Measurements from ENCODE around the gene PHOSPHO1.

DNA sequence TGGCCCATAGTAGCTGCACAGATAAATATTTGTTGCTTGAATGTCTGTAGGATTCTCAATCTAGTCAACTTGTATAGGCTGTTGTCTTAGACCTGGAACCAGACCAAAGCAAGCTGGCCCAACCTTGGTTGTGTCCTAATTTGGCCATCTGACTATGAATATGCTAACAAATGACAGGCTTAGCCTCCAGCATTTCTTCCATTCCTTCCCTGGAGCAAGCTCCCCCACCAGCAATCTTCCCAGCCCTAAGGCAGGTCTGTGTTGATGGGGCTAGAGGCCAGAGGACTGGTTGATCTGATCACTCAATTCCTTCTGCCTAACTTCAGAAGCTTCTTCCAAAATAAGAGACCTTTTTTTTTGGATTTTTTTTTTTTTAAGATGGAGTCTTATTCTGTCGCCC, 9.4 kb upstream of the PHOSPHO1 start:
- TF ChIP-seq, protein P1, sequence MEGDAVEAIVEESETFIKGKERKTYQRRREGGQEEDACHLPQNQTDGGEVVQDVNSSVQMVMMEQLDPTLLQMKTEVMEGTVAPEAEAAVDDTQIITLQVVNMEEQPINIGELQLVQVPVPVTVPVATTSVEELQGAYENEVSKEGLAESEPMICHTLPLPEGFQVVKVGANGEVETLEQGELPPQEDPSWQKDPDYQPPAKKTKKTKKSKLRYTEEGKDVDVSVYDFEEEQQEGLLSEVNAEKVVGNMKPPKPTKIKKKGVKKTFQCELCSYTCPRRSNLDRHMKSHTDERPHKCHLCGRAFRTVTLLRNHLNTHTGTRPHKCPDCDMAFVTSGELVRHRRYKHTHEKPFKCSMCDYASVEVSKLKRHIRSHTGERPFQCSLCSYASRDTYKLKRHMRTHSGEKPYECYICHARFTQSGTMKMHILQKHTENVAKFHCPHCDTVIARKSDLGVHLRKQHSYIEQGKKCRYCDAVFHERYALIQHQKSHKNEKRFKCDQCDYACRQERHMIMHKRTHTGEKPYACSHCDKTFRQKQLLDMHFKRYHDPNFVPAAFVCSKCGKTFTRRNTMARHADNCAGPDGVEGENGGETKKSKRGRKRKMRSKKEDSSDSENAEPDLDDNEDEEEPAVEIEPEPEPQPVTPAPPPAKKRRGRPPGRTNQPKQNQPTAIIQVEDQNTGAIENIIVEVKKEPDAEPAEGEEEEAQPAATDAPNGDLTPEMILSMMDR (IDR thresholded peaks at IDR 0.05) = no peak
- TF ChIP-seq POLR2AphosphoS5 (IDR thresholded peaks at IDR 0.05; ENCODE audit: low read depth, low read length) (no peak), SIN3A (IDR thresholded peaks at IDR 0.05; ENCODE audit: borderline replicate concordance, insufficient read depth, low read depth, low read length) (no peak), TCF7L2 (IDR thresholded peaks at IDR 0.05; ENCODE audit: low read depth, low read length) (no peak)

Data from Panc1 (cell line).